Nephron progenitor cell (in vitro differentiated cells): ENCODE results near the gene HAO2.

Source experiments
- DNase-seq: peaks from one replicate; pipeline ENCODE4 v3.0.0; 2021
- H3K27ac Mint-ChIP-seq: 2 replicates; pipeline ENCODE4 v1.8.0; 2021; ENCODE audit warnings: mild to moderate bottlenecking, moderate library complexity, mixed read lengths
- H3K27me3 Mint-ChIP-seq: 2 replicates; pipeline ENCODE4 v1.8.0; 2021; ENCODE audit warnings: mild to moderate bottlenecking, low read depth, mixed read lengths; ENCODE audit not compliant: poor library complexity
- H3K36me3 Mint-ChIP-seq: 2 replicates; pipeline ENCODE4 v1.8.0; 2021; ENCODE audit warnings: low read depth, mixed read lengths
- H3K4me1 Mint-ChIP-seq: 2 replicates; pipeline ENCODE4 v1.8.0; 2021; ENCODE audit warnings: mixed read lengths
- H3K4me3 Mint-ChIP-seq: 2 replicates; pipeline ENCODE4 v1.8.0; 2021; ENCODE audit warnings: mild to moderate bottlenecking, moderate library complexity, mixed read lengths
- H3K9me3 Mint-ChIP-seq: 2 replicates; pipeline ENCODE4 v1.8.0; 2021; ENCODE audit warnings: mild to moderate bottlenecking, moderate library complexity, mixed read lengths
- TF ChIP-seq, protein P1 (sequence below): fragments of 200-600 bp; sonication (generic); IDR thresholded peaks from 2 replicates; pipeline ENCODE4 v1.5.0; 2021; ENCODE audit warnings: antibody characterized with exemption

The HAO2 gene

DNA sequence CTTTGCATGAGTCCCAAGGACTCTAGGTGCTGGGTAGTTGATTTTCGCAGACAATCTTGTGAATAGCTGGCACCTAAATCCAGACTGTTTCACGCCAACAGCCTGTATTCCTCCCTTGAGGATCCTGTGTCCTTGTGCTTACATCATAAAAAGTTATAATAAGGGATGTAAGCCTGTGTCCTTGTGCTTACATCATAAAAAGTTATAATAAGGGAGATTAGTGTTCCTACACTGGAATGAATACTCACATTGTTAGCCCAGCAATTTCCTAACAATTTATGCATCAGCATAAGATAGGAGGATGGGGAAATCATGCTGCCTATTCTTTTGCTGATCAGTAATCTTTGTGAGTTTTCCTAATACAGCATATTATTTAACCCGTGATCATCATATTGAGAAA, 42.4 kb downstream of the HAO2 start:
- no peaks in the 10 kb centered on the region for H3K36me3 Mint-ChIP-seq
- TF ChIP-seq, protein P1, sequence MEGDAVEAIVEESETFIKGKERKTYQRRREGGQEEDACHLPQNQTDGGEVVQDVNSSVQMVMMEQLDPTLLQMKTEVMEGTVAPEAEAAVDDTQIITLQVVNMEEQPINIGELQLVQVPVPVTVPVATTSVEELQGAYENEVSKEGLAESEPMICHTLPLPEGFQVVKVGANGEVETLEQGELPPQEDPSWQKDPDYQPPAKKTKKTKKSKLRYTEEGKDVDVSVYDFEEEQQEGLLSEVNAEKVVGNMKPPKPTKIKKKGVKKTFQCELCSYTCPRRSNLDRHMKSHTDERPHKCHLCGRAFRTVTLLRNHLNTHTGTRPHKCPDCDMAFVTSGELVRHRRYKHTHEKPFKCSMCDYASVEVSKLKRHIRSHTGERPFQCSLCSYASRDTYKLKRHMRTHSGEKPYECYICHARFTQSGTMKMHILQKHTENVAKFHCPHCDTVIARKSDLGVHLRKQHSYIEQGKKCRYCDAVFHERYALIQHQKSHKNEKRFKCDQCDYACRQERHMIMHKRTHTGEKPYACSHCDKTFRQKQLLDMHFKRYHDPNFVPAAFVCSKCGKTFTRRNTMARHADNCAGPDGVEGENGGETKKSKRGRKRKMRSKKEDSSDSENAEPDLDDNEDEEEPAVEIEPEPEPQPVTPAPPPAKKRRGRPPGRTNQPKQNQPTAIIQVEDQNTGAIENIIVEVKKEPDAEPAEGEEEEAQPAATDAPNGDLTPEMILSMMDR = no peak
- no peak overlapping the region for H3K4me3 Mint-ChIP-seq
- no peaks in the 10 kb centered on the region for H3K4me1 Mint-ChIP-seq
- H3K9me3 Mint-ChIP-seq = peaks cover 13% of the 10 kb centered on the region
- H3K27me3 Mint-ChIP-seq = peaks cover 13% of the 10 kb centered on the region
- DNase-seq = no peak
- no peak overlapping the region for H3K27ac Mint-ChIP-seq

DNA sequence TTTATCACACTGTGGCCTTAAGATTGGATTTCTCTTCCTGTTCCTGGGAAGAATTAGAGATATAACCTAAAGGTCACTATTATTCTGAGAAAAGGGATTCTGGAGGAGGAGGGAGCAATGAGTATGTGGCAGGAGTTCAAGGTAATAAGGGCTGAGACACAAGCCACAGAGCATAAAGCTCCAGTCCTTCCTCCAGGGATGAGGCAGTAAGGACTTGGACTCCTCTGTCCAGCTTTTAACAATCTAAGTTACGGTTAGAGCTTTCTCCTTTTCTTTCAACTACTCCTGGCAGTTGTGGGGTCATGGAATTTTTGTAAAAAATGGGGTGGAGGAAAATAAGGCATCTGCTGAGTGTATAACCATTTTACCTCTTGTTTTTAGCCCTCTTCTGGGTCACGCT, 46.4 kb downstream of the HAO2 start, which contains the start of gene HSD3B2:
Gene HSD3B2 (plus strand): TSS at position 201 of the 400 bp plus-strand sequence. CDS start 270 bp downstream, outside the sequence.
- no peaks in the 10 kb centered on the region for H3K4me1 Mint-ChIP-seq

DNA sequence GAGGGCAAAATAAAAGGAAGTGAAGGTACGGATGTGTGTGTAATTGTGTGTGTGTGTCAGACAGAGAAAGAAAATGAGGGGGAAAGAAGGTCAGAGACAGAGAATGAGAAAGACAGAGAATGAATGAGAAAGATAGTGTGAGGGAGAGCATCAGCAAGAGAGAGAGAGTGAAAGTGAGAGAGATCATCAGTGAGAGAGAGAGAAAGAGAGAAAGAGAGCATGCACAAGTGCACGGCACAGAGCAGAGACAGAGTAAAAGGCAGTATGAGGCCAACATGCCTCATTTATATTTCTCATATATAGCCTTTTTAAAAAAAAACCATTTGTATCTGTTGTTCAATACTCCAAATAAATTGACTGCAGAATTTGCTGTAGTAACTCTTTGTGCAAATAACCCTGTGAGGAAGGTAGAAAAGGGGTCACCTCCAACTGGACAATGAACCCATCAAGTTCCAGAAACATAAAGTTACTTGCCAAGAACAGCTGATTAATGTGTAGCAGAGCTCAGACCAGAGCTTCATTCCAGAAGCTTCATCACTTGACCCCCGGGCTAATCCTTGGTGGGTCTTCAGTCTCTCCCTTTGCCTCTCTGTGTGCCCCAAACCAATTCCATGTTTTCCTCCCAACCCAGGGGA, 47.5 kb downstream of the HAO2 start:
- H3K4me1 Mint-ChIP-seq = no peaks in the 10 kb centered on the region

More for the DNA sequence above, 46.4 kb downstream of the HAO2 start, which contains the start of gene HSD3B2:
- Mint-ChIP-seq H3K27ac (no peak within 1 kb of the TSS), H3K27me3 (peaks cover 7% of the 10 kb centered on the region), H3K4me3 (no peak within 1 kb of the TSS), H3K36me3 (no peaks in the 10 kb centered on the region), H3K9me3 (no peaks in the 10 kb centered on the region)
- DNase-seq = no peak
- TF ChIP-seq, protein P1 = no peak

DNA sequence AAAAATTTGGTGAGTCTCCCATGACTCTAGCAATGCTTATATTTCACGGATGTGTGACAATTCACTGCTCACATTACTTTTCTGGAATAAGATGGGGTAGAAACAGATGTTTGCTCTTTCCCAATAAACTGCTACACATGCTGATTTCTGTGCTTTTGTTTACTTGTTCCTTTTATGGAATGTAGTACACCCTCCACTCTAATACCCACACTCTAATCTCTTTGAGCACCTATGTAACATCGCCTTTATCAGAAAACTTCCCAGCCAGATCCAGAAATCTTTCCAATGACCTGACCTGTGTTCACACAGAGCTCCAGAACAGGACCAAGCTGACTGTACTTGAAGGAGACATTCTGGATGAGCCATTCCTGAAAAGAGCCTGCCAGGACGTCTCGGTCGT, 50.5 kb downstream of the HAO2 start:
- TF ChIP-seq, protein P1 = no peak
- Mint-ChIP-seq H3K36me3 (no peaks in the 10 kb centered on the region), H3K9me3 (no peaks in the 10 kb centered on the region), H3K4me1 (no peaks in the 10 kb centered on the region), H3K4me3 (no peak overlapping the region), H3K27me3 (peaks cover 9% of the 10 kb centered on the region), H3K27ac (no peak overlapping the region)
- DNase-seq = no peak

More for the DNA sequence above, 47.5 kb downstream of the HAO2 start:
- Mint-ChIP-seq H3K36me3 (no peaks in the 10 kb centered on the region), H3K4me3 (no peak overlapping the region), H3K27me3 (peaks cover 13% of the 10 kb centered on the region), H3K9me3 (no peaks in the 10 kb centered on the region), H3K27ac (no peak overlapping the region)
- no peak for DNase-seq
- TF ChIP-seq, protein P1 = no peak

DNA sequence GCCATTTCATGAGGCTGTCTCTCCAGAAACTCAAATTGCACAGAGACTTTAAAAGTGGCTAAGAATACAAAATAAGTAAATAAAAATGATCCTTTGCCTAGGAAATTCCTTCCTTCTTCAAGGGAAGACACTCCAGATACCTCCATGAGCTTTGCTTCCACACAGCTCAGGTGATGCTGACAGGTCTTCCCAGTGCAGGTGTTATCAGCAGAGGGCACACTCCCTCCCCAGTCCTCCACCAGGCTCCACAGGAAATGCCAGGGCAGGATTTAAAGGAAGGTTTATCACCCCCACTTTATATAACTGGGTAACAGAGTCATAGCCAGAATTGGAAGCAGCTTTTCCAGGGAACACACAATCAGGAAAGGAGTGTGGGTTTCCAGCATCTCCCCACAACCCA, 52.1 kb downstream of the HAO2 start:
- DNase-seq = no peak
- Mint-ChIP-seq H3K4me1 (no peaks in the 10 kb centered on the region), H3K9me3 (no peaks in the 10 kb centered on the region), H3K36me3 (no peaks in the 10 kb centered on the region), H3K27me3 (peaks cover 6% of the 10 kb centered on the region), H3K27ac (no peak overlapping the region), H3K4me3 (no peak overlapping the region)
- TF ChIP-seq, protein P1 = no peak

DNA sequence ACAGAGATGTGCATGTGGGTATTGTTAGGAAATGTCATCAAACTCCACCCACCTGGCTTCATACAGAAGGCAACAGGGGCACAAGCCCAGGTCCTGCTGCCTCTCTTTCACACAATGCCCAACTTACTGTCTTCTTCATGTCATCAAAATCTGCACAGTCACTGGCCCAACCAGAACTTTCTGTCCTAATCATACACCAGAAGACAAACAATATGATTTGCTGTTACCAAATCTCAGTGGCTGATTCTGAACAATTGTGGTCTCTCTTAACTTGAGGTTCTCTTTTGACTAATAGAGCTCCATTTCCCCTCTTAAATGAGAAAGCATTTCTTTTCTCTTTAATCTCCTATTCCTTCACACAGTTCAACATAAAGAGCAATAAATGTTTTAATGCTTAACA, 54.0 kb downstream of the HAO2 start:
- Mint-ChIP-seq H3K36me3 (no peaks in the 10 kb centered on the region), H3K27ac (no peak overlapping the region), H3K27me3 (peaks cover 6% of the 10 kb centered on the region), H3K9me3 (no peaks in the 10 kb centered on the region), H3K4me1 (no peaks in the 10 kb centered on the region), H3K4me3 (no peak overlapping the region)
- TF ChIP-seq, protein P1 = no peak
- no peak for DNase-seq
